ENCODE measurements around the gene LPXN.
A peak's percentile ranks its signal among the peaks of the same experiment; 100 is the strongest.

The LPXN gene

DNA sequence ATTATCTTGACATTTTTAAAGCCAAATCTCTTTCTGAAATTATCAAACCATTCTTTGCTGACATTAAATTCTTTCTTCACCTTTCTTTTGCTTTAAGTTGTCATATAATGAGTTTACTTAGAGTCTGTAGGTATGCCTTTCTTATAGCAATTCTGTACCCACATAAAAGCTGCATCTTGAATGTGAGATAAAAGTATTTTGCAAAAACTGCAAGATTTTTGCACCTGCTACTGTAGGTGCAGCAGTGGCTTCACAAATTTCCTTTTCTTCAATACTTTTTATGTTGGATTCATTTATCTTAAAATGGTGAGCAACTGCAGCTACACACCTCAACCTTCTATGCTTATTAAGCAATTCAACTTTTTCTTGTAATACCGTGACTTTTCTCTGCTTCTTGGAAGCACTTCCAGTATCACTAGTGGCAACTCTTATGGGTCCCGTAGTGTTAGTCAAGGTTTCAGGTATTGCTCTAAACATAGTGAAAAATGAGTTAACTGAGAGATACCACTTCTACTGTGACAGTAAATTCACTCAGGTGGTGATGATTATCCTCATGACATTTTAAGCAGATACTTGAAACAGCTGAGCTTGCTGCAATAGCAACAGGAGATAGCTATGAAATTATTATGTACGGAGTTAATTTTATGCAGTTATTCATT lies 22.0 kb upstream of the LPXN start:
- Histone ChIP-seq H3K4me3 (ENCODE audit: low read length, poor library complexity, severe bottlenecking) (no peak overlapping the region), H3K79me2 (ENCODE audit: insufficient read depth, low read length) (peaks cover 99% of the 10 kb centered on the region), H3K4me1 (ENCODE audit: insufficient read depth, low read length, poor library complexity, severe bottlenecking) (peaks cover 20% of the 10 kb centered on the region), H3K27me3 (ENCODE audit: insufficient read depth, low read length, poor library complexity, severe bottlenecking) (no peaks in the 10 kb centered on the region), H2AFZ (ENCODE audit: low read length) (no peak overlapping the region), H3K36me3 (ENCODE audit: insufficient read depth, low read length) (peaks cover 21% of the 10 kb centered on the region; the same call in 1 of the 2 replicates), H3F3A (ENCODE audit: low read depth) (no peaks in the 10 kb centered on the region), H4K20me1 (ENCODE audit: insufficient read depth, low read length, poor library complexity, severe bottlenecking) (peaks cover 92% of the 10 kb centered on the region), H3K4me2 (ENCODE audit: low read depth, low read length, poor library complexity, severe bottlenecking) (no peak overlapping the region), H3K9me3 (ENCODE audit: insufficient read depth, low read depth, low read length) (no peaks in the 10 kb centered on the region), H3K9ac (ENCODE audit: low read depth, low read length, poor library complexity, severe bottlenecking) (no peak overlapping the region), H3K9me2 (replicated peaks; ENCODE audit: low read depth, low read length) (no peaks in the 10 kb centered on the region)
- TF ChIP-seq EZH2phosphoT487 (IDR thresholded peaks at IDR 0.05; ENCODE audit: borderline replicate concordance), result no peak
- TF ChIP-seq, protein P1, sequence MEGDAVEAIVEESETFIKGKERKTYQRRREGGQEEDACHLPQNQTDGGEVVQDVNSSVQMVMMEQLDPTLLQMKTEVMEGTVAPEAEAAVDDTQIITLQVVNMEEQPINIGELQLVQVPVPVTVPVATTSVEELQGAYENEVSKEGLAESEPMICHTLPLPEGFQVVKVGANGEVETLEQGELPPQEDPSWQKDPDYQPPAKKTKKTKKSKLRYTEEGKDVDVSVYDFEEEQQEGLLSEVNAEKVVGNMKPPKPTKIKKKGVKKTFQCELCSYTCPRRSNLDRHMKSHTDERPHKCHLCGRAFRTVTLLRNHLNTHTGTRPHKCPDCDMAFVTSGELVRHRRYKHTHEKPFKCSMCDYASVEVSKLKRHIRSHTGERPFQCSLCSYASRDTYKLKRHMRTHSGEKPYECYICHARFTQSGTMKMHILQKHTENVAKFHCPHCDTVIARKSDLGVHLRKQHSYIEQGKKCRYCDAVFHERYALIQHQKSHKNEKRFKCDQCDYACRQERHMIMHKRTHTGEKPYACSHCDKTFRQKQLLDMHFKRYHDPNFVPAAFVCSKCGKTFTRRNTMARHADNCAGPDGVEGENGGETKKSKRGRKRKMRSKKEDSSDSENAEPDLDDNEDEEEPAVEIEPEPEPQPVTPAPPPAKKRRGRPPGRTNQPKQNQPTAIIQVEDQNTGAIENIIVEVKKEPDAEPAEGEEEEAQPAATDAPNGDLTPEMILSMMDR (conservative IDR thresholded peaks at IDR 0.05; ENCODE audit: low read length), result no peak

DNA sequence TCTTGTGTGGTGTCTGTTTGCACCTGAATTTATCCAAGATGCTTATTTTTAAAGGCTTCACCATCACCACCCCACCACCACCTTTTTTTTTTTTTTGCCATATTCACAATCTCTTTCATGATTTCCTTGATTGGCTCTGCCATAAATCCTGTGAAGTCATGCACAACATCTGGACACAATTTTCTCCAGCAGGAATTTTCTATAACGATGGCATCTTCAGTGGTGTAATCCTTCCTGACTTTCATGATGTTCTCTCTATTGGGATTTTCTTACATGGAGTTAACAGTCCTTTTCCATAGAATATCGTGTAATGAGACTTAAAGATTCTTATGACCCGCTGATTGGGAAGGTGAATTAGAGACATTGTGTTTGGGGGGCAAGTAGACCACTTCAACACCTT lies 21.0 kb upstream of the LPXN start:
- Histone ChIP-seq H3K79me2 (ENCODE audit: insufficient read depth, low read length) (peaks cover 99% of the 10 kb centered on the region), H4K20me1 (ENCODE audit: insufficient read depth, low read length, poor library complexity, severe bottlenecking) (peaks cover 94% of the 10 kb centered on the region), H2AFZ (ENCODE audit: low read length) (no peak overlapping the region), H3K4me1 (ENCODE audit: insufficient read depth, low read length, poor library complexity, severe bottlenecking) (peaks cover 20% of the 10 kb centered on the region), H3F3A (ENCODE audit: low read depth) (no peaks in the 10 kb centered on the region), H3K36me3 (ENCODE audit: insufficient read depth, low read length) (peaks cover 30% of the 10 kb centered on the region; the same call in 1 of the 2 replicates), H3K9me3 (ENCODE audit: insufficient read depth, low read depth, low read length) (no peaks in the 10 kb centered on the region), H3K4me2 (ENCODE audit: low read depth, low read length, poor library complexity, severe bottlenecking) (peak overlapping the region; percentile 11), H3K9me2 (replicated peaks; ENCODE audit: low read depth, low read length) (no peaks in the 10 kb centered on the region), H3K27me3 (ENCODE audit: insufficient read depth, low read length, poor library complexity, severe bottlenecking) (no peaks in the 10 kb centered on the region), H3K9ac (ENCODE audit: low read depth, low read length, poor library complexity, severe bottlenecking) (no peak overlapping the region), H3K4me3 (ENCODE audit: low read length, poor library complexity, severe bottlenecking) (no peak overlapping the region)
- TF ChIP-seq, protein P1 (conservative IDR thresholded peaks at IDR 0.05; ENCODE audit: low read length), result no peak
- TF ChIP-seq EZH2phosphoT487 (IDR thresholded peaks at IDR 0.05; ENCODE audit: borderline replicate concordance), result no peak

DNA sequence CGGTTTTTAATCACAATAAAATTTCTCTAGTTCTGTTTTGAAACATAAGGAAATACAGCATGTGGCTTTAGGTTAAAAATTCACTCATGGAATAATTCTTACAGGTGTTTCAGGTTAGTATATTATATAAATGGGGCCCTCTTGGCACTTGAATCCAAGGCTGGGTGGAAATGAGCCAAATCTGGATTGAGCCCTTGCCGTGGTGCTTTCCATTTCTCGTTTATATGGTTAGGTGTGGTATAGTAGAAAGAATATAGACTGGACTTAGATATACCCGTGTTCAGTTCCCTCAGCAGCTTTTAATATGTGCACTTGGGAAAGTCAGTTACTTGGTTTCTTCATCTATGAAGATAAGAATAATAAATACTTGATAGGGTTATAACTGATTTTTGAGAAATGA lies 19.2 kb upstream of the LPXN start:
- Histone ChIP-seq H3K9me2 (replicated peaks; ENCODE audit: low read depth, low read length) (no peaks in the 10 kb centered on the region), H3K79me2 (ENCODE audit: insufficient read depth, low read length) (peaks cover 99% of the 10 kb centered on the region), H3K4me1 (ENCODE audit: insufficient read depth, low read length, poor library complexity, severe bottlenecking) (peaks cover 25% of the 10 kb centered on the region), H3F3A (ENCODE audit: low read depth) (no peaks in the 10 kb centered on the region), H3K4me3 (ENCODE audit: low read length, poor library complexity, severe bottlenecking) (no peak overlapping the region), H4K20me1 (ENCODE audit: insufficient read depth, low read length, poor library complexity, severe bottlenecking) (peaks cover 94% of the 10 kb centered on the region), H3K9me3 (ENCODE audit: insufficient read depth, low read depth, low read length) (no peaks in the 10 kb centered on the region), H3K36me3 (ENCODE audit: insufficient read depth, low read length) (peaks cover 41% of the 10 kb centered on the region; the same call in 1 of the 2 replicates), H3K27me3 (ENCODE audit: insufficient read depth, low read length, poor library complexity, severe bottlenecking) (no peaks in the 10 kb centered on the region), H2AFZ (ENCODE audit: low read length) (no peak overlapping the region), H3K9ac (ENCODE audit: low read depth, low read length, poor library complexity, severe bottlenecking) (no peak overlapping the region), H3K4me2 (ENCODE audit: low read depth, low read length, poor library complexity, severe bottlenecking) (no peak overlapping the region)
- TF ChIP-seq, protein P1 (conservative IDR thresholded peaks at IDR 0.05; ENCODE audit: low read length), result no peak
- TF ChIP-seq EZH2phosphoT487 (IDR thresholded peaks at IDR 0.05; ENCODE audit: borderline replicate concordance), result no peak
